SW 1271 (cell line): Measurements from ENCODE around the gene FPR3.
"Not testable (repeated sequence)": the region's sequence is repeated elsewhere in the genome, so short reads cannot be mapped to it uniquely, and the experiment has no call there.

Source experiments
- DNase-seq, 2 experiments: peaks; one replicate each; lab custom pipeline; 2025; lab: John Stamatoyannopoulos, UW

Gene FPR3, protein sequence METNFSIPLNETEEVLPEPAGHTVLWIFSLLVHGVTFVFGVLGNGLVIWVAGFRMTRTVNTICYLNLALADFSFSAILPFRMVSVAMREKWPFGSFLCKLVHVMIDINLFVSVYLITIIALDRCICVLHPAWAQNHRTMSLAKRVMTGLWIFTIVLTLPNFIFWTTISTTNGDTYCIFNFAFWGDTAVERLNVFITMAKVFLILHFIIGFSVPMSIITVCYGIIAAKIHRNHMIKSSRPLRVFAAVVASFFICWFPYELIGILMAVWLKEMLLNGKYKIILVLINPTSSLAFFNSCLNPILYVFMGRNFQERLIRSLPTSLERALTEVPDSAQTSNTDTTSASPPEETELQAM

DNA sequence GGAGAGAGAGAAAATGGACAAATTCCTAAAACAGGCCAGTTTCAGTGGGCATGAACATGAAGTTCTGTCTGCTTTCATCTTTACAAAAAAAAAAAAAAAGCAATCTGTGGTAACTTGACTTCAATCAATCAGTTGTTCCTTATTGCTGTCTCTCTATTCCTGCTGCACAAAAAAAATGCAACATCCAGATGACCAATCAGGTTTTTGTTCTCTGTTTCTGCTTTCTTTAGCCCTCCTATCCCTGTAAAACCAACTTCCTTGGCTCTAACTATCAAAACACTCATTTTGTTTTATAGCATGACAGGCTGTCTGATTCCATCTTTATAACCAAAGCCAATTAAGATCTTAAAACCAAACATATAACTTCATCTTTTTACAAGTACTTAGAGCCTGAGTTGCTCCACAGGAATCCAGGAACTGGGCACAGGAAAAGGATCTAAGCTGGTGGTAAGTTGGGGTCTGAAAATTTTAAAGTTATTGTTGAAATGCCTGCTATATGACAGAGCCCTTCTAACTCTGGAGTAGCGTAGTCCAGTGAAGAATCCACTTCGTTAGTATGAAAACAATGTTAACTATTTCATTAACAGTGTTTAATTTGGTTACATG, at the start of gene FPR3:
Gene FPR3 (plus strand): TSS at position 273 of the 606 bp plus-strand sequence. CDS start 28,592 bp downstream, outside the sequence.
- no peak for DNase-seq

DNA sequence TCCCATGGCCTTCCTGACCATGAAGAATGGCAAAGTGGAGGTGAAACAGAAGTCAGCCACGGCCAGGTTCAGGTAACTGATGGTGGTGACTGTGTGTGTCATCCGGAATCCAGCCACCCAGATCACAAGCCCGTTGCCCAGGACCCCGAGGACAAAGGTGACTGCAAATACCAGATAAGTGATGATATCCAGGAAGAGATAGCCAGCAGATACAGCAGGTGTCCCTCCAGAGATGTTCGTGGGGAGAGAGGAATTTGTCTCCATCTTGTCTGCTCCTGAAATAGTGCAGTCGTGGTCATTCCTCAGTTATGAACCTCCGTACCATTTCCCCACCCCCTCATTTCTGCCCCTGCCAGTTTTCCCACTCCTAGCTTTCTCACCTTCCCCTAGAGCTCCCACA, 48.2 kb upstream of the FPR3 start:
- DNase-seq = no peak

DNA sequence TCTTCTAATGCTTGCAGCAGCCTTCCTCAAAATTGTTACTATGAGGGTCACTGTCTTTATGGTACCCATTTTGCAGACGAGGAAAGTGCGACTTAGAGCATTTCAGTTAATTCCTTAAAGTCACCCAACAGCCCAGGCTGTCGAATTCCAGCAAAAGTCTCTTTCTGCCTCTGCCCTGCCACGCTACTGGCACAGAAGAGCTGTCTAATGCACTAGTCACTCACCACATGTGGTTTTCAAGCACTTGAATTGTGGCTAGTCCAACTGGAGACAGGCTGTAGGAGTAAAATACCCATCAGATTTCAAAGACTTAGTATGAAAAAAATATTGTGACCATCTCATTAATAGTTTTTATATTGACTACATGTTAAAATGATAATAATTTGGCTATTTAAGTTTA, 45.0 kb upstream of the FPR3 start:
- no peak for DNase-seq

DNA sequence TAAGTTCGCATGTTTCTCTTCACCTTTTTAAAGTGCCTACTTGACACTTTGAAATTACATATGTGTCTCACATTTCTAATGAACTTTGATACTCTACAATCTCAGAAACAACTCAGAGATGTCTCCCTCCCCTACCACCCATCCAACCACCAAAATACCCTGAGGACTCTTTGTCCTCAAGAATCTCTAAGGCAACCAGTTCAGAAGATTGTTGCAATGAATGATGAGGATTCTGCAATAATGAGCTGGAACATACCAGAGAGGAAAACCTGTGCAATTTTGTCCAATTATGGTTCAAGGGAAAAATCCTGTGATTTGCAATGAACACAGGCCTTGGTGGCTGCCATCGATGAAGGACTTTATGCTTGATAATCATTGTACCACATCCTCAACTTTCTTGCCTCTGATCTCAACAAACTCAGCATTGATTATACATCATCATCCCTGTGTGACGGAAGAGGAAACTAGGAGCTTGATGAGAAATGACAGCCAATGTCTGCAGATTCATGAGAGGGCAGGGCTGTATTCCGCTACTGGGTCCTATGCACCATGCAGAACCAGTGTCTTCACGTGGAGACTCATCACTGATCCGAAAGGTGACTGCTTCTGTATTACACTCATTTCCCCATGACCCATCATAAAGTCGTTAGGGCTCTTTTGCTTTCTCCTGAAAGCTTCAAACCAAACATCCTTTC, 44.4 kb upstream of the FPR3 start:
- DNase-seq = no peak

DNA sequence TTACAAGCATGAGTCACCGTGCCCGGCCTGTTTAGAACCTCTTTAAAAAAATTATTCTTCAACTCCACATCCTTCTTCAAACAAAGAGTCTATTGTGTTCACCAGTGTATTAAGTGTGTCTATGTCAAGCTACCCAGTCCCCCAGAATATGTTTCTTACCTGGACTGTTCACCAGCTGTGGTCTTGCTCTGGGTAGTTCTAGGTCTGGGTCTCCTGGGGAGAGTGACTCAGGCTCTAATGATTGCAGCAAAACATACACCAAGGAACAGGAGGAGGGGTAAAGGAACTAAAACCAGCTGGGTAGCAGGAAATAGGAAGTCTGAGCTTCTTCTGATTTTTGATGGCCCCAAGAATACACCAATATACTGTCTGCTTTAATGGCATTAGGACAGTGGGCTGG, 43.3 kb upstream of the FPR3 start, which contains the start of gene FPR1:
Gene FPR1 (minus strand): TSS at position 224 of the 400 bp plus-strand sequence. CDS start 4,884 bp downstream, outside the sequence.
- DNase-seq = no peak

DNA sequence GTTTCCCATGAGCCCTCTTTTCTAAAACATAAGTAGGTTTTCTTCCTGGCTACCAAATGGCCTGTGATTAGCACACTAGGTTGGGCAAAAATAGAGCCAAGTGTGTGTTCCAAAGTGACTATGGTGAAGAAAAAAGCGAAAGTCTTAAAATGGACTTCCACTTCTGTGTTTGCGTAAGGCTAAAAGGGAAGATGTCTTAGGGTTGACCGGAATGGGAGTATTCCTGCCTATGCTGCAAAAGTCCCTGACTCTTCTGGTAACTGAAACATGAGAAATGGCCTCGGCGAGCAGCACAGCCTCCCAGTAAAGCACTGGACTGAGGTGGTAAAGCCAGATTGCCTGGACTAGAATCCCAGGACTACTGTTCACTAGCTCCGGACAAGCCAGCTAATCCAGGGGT, 40.8 kb upstream of the FPR3 start:
- DNase-seq = no peak

DNA sequence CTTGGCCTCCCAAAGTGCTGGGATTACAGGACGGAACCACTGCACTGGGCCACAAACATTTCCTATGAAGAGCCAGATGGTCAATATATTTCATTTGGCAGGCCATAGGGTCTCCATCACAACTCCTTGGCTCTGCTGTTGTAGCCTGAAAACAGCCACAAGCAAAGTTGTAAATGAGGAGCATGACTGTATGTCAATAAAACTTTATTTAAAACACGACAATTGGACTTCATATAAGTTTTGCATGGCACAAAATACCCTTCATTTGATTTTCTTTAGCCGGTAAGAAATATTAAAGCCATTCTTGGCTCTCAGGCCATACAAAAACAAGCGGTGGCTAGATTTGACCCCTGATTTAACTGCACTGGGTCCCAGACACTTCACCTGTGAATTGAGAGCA, 40.2 kb upstream of the FPR3 start:
- no peak for DNase-seq

DNA sequence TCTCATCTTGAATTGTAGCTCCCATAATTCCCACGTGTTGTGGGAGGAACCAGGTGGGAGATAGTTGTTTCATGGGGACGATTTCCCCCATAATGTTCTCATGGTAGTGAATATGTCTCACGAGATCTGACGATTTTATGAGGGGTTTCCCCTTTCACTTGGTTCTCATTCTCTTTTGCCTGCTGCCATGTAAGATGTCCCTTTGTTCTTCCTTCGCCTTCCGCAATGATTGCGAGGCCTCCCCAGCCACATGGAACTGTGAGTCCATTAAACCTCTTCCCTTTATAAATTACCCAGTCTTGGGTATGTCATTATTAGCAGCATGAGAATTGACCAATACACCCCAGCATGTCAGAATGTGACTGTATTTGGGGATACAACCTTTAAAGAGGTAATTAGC, 39.4 kb upstream of the FPR3 start:
- DNase-seq = no peak

DNA sequence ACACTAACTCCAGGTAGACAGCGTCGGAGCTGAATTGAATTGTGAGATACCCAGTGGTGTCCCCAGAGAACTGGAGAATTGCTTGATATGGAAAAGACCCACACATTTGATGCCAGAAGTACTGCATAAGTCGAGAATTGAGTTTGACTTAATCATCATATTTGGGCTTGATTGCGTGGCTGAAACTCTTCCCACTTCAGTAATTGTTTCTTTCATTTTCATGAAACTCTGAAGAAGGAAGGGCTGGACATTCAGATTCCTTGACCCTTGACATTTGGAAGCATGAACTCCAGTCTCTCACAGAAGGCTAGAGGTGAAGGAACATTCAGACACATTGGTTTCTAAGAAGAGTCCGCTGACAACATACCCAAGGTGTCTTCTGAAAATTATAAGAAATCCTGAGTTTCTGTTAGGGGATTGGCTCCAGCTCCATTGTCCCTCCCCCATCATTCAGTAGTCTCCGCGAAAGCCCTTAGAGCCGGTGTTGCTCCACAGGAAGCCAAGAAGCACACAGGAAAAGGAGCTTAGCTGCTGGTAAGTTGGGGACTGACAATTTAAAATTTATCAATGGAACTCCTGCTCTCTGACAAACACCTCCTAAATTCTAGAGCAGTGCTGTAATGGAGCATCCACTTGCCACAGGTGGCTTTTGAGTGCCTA, 34.1 kb upstream of the FPR3 start, which contains the start of gene FPR2:
Gene FPR2 (plus strand): TSS at position 484 of the 660 bp plus-strand sequence. CDS start 7,479 bp downstream, outside the sequence.
- no peak for DNase-seq

DNA sequence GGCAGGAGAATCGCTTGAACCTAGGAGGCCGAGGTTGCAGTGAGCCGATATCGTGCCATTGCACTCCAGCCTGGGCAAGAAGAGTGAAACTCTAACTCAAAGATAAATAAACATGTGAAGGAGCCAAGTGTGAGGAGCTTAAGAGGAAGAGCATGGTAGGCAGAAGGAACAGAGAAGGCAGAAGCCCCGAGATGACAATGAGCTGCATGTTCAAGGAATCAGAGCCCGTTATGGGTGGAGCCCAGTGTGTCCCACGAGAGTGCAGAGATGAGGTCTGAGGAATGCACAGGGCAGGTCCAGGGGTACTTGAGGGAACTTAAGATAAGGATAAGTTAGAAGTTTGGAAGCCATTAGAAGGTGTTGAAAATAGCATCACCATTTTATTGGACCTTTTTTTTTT, 33.3 kb upstream of the FPR3 start:
- DNase-seq = no peak

DNA sequence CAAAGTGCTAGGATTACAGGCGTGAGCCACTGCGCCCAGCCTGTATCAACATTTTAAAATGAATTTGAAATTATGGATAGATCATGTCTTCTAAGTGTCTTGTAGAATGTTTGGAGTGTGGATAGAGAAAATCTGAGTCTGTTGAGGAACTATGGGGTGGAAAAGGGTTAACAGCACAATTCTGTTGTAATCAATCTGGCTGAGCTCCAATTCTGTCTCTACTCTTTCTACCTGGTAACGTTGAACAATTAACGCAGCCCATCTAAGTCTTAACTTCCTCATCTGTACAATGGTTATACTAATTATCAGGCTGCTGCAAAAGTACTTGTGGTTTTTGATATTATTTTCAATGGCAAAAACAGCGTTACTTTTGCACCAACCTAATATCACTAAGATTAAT, 29.9 kb upstream of the FPR3 start:
- DNase-seq = no peak

DNA sequence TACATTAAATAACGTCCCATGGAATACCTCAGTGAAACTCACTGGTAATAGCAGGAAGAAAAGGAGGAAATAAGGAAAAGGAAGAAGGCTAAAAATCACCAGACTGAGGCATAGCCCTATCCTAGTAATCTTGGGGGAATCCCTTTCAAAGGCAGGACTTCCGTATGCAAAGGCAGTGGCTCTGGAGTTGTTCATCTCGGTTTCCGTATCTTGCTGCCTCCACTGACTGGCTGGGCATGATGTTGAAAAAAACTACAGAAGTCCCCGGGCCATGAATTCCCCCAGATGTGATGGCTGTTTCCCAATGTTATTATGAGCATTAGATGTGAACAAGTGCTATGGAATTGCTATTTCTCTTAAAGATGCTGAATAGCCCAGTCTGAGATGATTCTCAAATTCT, 28.5 kb upstream of the FPR3 start:
- DNase-seq = no peak

DNA sequence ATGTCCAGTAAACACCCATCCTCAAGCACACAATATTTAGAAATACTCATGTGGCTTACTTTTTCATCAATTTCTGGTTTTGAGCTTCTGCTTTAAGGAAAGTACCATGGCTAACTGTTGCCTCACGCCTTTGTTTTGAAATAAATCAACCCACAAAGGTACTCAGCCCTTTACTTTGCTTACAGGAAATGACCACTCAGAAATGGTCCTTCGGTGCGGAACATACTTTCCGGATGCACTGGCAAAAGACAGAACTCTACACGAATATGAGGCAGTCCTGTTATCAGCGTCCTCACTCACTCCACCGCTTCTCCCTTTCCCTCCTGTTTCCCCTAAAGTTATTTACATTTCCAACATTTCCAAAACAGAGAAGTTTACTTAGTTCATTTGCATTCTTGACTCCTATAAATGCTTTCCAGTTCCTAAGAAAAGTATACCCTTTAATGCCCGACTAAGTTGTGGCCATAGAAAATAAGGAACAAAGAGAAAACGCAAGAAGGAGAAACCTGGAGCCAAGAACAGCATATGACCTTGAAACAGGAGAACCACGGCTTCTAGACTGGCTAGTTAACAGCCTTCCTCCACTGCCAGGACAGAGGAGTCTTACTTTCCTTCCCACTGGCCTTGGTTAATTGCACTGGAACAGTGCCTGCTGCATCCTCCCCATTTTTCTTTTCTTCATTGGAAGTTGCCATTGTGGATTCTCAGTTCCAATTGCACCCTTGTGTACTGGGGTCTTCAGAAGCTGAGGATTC, 23.4 kb upstream of the FPR3 start:
- DNase-seq = no peak

DNA sequence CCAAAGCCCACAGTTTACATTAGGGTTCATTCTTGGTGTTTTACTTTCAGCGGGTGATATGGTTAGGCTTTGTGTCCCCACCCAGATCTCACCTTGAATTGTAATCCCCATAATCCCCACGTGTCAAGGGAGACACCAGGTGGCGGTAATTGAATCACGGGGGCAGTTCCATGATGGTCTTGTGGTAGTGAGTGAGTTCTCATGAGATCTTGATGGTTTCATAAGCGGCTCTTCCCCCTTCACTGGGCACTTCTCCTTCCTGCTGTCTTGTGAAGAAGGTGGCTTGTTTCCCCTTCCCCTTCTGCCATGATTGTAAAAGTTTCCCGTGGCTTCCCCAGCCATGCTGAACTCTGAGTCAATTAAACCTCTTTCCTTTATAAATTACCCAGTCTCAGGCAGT, 22.0 kb upstream of the FPR3 start:
- no peak for DNase-seq

DNA sequence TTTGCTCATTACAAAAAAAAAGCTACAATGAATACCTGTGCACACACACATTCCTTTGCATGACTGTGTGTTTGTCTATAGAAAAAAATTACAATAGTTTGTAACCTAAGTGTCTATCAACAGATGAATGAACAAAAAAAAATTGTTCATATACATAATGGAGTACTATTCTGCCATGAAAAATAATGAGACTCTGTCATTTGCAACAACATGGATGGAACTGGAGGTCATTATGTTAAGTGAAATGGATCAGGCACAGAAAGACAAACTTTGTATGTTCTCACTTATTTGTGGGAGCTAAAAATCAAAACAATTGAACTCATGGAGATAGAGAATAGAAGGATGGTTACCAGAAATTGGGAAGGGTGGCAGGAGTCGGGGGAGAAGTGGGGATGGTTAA, 18.4 kb upstream of the FPR3 start:
- DNase-seq = not testable (repeated sequence)

DNA sequence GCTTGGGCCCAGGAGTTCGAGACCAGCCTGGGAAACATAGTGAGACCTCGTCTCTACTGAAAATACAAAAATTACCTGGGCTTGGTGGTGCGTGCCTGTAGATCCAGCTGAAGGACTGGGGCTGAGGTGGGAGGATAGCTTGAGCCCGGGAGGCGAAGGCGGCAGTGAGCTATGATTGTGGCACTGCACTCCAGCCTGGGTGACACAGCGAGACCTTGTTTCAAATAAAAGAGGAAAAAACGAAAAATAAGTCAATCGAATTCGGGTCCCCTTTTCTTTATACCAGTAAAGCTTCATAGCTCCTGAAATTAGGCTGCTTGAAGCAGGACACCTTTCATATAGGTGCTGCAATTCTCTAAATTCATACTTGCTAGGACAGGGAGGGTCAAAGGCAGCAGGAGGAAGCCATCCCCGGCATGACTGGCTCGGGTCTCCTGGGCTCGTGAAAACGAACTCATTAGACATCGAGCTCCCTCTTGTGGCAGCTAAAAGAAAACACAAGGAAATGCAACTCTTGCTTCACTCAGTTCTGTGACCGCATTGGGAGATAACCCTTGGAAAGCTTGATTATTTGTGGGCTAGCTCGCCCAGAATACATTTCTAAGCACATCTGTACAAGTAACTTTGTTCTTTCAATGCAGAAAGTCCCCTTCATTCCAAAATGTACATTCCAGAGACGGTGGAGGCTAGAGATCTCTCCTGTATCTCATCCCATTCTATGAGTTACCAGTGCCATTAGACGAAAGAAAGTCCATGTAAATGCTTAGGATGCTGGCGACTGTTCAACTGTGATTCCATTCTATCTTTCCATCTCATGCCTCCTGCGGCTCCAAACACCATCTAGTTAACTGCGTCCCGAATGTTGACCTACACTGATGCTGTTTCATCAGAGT, 17.1 kb upstream of the FPR3 start:
- peak; percentile 8 to 55 for DNase-seq

DNA sequence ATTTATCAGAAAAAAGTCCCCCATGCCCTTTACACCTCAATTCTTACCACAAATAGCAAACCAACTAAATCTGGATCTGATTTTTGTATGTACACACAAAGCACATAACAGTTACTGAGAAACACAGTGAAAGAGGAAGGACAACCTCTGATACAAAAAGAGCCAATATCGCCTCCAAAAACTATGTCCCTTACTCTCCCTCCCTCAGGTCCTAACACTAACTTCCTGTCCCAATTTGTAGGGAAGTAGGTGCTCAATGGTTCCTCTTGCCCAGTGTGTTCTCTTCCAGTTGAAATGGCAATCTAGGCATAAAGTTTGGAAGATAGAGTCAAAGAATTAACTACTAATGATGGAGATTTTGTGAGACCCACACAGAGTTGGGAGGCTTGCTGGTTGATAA, 15.8 kb upstream of the FPR3 start:
- no peak for DNase-seq

DNA sequence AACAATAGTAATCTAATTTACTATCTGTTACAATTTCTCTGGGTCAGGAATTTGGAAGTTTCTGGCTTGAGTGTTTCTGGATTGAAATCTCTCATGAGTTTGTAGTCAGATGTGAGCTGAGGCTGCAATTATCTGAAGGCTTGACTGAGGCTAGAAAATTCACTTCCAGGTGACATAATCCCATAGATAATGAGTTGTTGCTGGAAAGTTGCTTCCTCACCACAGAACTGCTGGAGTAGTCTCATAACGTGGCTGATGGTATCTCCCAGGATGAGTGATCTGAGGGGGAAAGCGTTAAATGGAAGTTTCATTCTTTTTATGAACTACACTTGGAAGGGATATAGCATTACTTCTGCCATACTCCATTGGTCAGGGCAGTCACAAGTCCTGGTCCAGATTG, 15.3 kb upstream of the FPR3 start:
- no peak for DNase-seq

DNA sequence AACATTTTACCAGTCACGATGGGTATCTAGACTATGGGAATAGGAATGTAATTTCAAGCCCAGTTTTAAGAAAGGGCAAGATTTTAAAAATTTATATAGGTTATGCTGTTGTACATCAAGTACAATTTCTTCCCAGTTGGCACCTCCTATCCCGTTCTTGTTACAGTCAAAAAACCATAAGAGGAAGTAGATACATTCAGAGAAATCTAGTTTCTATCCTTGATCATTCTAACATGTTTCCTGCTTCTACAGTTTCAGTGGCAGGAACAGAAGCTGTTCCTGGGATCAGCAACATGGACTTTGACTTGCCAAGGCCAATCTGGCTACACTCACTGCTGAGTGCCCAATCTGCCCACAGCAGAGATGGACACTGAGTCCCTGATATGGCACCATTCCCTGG, 14.7 kb upstream of the FPR3 start:
- DNase-seq = no peak

DNA sequence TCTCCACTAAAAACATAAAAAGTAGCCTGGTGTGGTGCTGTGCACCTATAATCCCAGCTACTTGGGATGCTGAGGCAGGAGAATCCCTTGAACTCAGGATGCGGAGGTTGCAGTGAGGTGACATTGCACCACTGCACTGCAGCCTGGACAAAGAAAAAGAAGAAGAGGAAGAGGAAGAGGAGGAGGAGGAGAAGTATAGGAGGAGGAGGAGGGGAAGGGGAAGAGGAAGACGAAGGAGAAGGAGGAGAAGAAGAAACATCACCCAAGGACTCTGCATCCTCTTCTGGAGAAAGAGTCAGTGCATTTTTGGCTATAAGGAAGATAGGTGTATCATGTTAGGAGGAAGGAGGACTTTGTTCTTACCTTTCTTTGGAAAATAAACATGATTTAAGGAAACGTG, 13.0 kb upstream of the FPR3 start:
- no peak for DNase-seq

DNA sequence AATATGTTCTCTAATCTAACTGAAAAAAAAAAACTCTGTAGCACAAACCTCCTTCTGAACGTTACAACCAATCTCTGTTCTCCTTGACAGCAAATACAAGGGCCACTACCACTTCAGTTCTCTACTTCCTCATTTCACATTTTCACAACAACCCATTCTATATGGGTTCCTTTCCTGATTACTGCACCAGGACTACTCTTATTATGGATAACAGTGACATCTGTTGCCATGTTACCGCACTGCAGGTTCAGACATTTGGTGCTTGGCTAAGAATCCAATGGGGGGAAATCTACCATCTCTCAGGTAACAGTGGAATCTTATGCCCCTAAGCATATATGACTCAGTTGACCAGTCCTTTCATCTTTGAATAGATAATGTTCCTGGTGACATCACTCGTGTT, 11.6 kb upstream of the FPR3 start:
- peak in 1 of 2 experiments; percentile 34 for DNase-seq
